Lower leg skin (tissue), 4 donors: Measurements from ENCODE around the gene GYPB. TPM values are rescaled to one million over a fixed set of nuclear protein-coding genes. Genes with fewer than 3 reads are reported as not detected.
"Not testable (repeated sequence)": the region's sequence is repeated elsewhere in the genome, so short reads cannot be mapped to it uniquely, and the experiment has no call there.

ENCODE experiments used
- DNase-seq, 2 donors: peaks; one replicate each; pipeline ENCODE4 v3.0.0-alpha.2; 2019; ENCODE audit warnings: low spot score in 2 of 2
- H3K4me3 ChIP-seq: fragments of 200-600 bp; sonication (generic); 2 replicates; pipeline ENCODE4 v1.5.1; 2017; ENCODE audit warnings: mild to moderate bottlenecking, low read depth; ENCODE audit not compliant: poor library complexity, severe bottlenecking
- POLR2A ChIP-seq, 2 donors: fragments of 450-650 bp; IDR thresholded peaks; one replicate each; pipeline ENCODE4 v1.6.1; 2016 to 2017; ENCODE audit warnings: antibody characterized with exemption in 2 of 2, mild to moderate bottlenecking in 1 of 2, moderate library complexity in 1 of 2
- WGBS, 2 donors: methylation state at CpG; one replicate each; pipeline ENCODE4 v1.1.5; 2018; 5-methylcytosine and 5-hydroxymethylcytosine counted together
- intact Hi-C: fragments of 100-400 bp; cut with DNase I; formaldehyde crosslinking; loops from one replicate; pipeline ENCODE4 v1.15.0; 2023; ENCODE audit warnings: low total_unique reads
- total RNA-seq, 4 donors: library from RNA; depleted of rRNA; stranded (reverse); fragments of >200 nt; gene quantifications; one replicate each; pipeline ENCODE4 v1.1.0, GENCODE V29; 2016
- TF ChIP-seq, protein P1 (sequence below), 3 donors: fragments of 450-650 bp; IDR thresholded peaks; one replicate each; pipeline ENCODE4 v1.5.1; 2016; ENCODE audit warnings: antibody characterized with exemption in 3 of 3, mild to moderate bottlenecking in 3 of 3, moderate library complexity in 2 of 3

The GYPB gene
- total RNA-seq, 4 donors from 2014 or later = not detected

DNA sequence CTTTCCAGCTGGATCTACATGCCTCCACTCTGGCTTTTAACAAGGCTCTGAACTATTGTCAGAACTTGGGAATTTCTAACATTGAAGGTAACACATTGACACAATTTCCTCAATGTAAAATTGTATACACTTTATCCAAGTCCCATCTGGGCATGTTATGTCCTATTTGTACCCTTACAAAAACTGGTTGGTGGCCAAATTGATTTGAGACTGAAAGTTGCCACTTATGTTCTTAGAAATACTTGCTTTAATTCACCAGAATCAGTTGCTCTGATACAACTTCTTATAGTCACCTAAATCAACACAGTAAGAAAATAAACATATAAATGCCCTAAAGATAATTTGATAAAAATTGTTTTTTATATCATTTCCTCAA lies 15.3 kb downstream of the GYPB start:
- H3K4me3 ChIP-seq, DNase-seq, intact Hi-C loops: not testable (repeated sequence)

DNA sequence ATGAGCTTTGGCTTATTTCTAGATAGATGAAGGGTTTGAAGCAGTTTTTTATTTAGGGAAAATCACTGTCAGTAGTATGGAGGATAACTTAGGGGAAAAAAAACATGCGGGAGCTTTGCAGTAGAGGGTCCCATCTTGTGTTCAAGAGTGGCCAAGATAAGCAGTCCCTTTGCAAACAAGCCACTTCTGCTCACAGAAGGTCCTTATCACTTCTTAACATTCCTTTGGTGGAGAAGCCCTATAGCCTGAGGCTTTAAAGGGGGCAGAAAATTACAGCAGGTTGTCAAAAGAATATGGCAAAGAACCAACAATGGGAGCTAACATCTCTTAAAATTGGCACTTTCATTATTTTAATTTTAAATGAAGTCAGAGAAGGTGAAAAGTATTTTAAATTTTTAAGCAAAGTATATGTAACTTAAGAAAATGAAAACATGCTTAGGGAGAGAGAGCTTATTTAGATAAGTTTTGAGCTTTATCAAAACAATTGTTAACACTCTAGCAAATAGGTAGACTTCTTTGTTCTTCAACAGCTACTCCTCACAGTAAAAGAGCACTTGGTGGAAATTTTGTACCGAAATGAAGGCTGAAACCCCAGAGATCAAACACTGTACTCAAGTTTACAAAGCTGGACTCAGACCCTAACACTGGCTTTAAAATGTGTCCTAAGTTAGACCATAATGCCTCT lies 15.8 kb downstream of the GYPB start:
- DNase-seq, intact Hi-C loops, H3K4me3 ChIP-seq: not testable (repeated sequence)
- WGBS, 2 donors = 80 to 91% methylated on average over 2 of the region's 2 CpGs

DNA sequence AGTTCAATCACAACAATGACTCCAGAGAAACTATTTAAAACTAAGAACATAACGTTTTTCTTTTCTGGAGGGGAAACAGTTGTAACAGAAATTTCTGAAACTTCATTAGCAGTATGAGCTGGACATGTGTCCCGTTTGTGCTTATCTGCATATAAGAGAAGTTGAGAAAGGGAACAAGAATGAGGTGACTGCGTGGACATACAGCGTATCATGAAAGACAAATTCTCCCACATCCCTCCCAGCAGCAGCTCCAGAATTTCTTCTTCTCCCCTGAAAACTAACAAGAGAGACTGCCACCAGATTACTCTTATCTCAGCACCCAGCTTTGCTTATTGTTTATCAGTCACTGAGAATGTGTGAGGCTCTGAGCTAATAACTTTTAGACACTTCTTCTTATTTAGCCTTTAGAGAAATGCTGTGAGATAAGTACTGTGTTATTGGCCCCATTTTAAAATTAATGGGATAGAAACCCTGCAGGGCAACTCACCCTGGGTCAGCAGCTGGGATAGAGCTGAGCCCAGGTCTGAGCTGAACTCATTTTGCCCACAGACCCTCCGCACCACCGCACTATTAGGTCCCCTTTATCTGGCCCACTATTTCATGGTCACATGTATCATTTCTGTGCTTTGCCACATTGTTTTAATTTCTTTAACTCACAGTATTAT lies 18.7 kb downstream of the GYPB start:
- 68 to 82% methylated on average over 6 of the region's 6 CpGs for WGBS, 2 donors
- intact Hi-C loops, DNase-seq, H3K4me3 ChIP-seq: not testable (repeated sequence)

DNA sequence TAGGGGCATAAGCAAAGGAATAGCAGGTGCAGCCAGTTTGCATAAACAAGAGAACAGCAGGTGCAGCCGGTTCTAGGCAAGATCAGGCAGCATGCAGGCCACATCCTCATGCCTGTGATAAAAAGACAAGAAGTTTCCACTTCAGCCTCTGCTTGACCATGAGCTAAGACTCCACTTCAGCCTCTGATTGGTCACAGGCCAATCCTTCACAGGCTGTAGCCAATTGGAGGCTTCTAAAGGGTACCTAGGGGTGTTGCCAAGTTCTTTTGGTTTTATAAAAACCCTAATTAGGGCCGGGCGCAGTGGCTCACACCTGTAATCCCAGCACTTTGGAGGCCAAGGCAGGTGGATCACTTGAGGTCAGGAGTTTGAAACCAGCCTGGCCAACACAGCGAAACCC lies 23.0 kb downstream of the GYPB start:
- H3K4me3 ChIP-seq, intact Hi-C loops, DNase-seq: not testable (repeated sequence)
- WGBS, 2 donors = 81 to 84% methylated on average over 4 of the region's 4 CpGs

DNA sequence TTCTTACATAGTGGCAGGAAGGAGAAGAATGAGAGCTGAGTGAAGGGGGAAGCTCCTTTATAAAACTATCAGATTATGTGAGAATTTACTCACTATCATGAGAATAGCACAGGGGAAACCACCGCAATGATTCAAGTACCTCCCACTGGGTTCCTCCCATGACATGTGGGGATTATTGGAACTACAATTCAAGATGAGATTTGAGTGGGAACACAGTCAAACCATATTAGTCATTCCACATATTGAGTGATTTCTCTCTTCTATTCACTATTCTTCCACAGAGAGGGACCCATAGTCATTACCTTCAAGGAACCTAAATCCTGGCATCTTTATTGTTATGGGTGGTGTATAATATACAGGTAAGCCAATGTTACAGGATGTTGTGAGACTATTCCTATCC lies 27.4 kb downstream of the GYPB start:
- 20% methylated on average over 1 of the region's 1 CpG; no CpG with 5 or more reads in 1 of the 2 donors for WGBS, 2 donors
- H3K4me3 ChIP-seq, DNase-seq, intact Hi-C loops: not testable (repeated sequence)

DNA sequence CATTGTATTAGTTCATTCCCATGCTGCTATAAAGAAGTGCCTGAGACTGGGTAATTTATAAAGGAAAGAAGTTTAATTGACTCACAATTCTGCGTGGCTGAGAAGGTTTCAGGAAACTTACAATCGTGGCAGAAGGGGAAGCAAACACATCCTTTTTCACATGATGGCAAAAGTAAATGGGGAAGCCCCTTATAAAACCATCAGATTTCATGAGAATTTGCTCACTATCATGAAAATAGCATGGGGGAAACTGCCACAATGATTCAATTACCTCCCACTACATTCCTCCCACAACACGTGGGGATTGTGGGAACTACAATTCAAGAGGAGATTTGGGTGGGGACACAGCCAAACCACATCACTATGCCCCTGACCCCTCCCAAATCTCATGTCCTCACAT lies 28.5 kb downstream of the GYPB start:
- intact Hi-C loops = not testable (repeated sequence)

DNA sequence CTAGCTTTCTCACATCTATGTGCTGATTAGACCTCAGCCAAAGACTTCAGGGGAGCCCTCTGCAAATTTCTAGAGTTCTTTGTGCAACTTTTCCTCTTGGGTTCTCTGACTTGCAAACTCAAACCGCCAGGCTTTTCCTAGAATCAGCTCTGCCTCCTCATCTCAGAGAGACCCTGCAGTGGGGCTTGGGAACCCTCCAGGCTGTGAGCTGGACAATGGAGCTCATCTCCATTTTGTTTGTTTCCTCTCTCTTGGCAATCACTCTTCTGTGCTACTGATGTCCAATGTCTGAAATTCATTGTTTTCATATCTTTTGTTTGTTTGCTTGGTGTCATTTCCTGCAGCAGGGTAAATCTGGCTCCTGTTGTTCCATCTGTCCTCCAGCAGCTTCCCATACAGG lies 33.0 kb downstream of the GYPB start:
- no peak for TF ChIP-seq POLR2A (IDR thresholded peaks at IDR 0.05)
- TF ChIP-seq, protein P1, sequence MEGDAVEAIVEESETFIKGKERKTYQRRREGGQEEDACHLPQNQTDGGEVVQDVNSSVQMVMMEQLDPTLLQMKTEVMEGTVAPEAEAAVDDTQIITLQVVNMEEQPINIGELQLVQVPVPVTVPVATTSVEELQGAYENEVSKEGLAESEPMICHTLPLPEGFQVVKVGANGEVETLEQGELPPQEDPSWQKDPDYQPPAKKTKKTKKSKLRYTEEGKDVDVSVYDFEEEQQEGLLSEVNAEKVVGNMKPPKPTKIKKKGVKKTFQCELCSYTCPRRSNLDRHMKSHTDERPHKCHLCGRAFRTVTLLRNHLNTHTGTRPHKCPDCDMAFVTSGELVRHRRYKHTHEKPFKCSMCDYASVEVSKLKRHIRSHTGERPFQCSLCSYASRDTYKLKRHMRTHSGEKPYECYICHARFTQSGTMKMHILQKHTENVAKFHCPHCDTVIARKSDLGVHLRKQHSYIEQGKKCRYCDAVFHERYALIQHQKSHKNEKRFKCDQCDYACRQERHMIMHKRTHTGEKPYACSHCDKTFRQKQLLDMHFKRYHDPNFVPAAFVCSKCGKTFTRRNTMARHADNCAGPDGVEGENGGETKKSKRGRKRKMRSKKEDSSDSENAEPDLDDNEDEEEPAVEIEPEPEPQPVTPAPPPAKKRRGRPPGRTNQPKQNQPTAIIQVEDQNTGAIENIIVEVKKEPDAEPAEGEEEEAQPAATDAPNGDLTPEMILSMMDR (IDR thresholded peaks at IDR 0.05) = no peak
- intact Hi-C loops = no loop called here
- no peak for DNase-seq
- H3K4me3 ChIP-seq = no peak overlapping the region
- 52 to 74% methylated on average over 1 of the region's 1 CpG for WGBS, 2 donors

More for the DNA sequence above, 28.5 kb downstream of the GYPB start:
- WGBS, 2 donors = 51 to 57% methylated on average over 3 of the region's 3 CpGs
- not testable (repeated sequence) for H3K4me3 ChIP-seq, DNase-seq

DNA sequence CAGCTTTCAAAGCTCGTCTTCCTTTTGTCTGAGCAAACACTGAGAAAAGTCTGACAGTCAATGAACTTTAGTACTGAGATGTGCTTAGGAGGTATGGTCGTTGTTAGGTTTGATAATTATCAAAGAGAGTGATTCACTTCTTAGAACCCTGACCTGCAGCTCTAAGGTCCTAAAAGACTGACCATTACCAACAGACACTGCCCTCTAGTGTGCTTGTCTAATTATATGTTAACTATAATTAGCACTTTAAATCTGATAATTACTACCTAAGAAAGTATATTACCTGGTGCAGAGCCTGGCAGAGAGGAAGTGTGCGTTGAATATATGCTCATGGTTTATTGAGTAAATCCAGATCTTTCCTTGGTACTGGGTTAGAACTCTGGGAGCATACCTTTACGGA lies 38.4 kb downstream of the GYPB start:
- DNase-seq, H3K4me3 ChIP-seq, intact Hi-C loops: not testable (repeated sequence)
- WGBS, 2 donors = 47 to 55% methylated on average over 4 of the region's 4 CpGs

DNA sequence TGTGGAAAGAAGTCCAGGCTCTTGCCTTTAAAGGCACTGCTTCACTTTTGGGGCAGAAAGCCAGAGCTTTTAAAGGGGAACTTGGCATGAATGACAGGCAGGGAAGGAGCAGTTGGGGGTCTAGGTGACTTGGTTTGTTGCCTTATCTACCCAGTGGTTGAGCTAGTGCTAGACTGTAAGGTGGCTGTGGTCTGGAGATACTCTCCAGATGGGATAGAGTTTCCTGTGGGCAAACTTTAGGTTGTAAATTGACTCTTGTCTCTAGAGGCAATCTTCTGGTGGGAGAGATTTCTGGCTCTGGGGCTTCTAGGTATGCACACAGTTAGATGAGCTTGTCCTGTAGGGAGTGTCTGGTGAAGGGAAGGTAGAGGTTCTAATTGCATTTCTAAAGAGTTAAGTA lies 43.7 kb downstream of the GYPB start:
- H3K4me3 ChIP-seq, DNase-seq, intact Hi-C loops: not testable (repeated sequence)

DNA sequence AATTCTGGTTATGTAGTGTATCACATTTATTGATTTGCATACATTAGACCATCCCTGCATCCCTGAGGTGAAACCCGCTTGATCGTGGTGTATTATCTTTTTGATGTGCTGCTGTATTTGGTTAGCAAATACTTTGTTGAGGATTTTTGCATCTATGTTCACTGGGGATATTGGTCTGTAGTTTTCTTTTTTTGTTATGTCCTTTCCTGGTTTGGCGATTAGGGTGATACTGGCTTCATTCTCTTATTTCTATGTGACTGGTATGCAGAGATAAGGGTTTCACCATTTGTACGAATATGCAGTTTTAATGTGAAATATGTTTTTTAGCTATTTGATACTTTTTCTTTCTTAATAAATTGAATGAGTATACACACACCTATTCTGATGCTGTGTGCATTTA lies 45.2 kb downstream of the GYPB start:
- WGBS, 2 donors = 80 to 87% methylated on average over 4 of the region's 4 CpGs
- DNase-seq, intact Hi-C loops, H3K4me3 ChIP-seq: not testable (repeated sequence)
